DOHH2 (cell line): ENCODE measurements around the gene ITGA2.

ENCODE experiments used
- CTCF ChIP-seq: fragments of 200-600 bp; sonication (generic); IDR thresholded peaks from one replicate; pipeline ENCODE4 v1.5.1; 2014; ENCODE audit warnings: antibody characterized with exemption, mild to moderate bottlenecking, low read depth, low read length; ENCODE audit not compliant: poor library complexity, severe bottlenecking
- EZH2phosphoT487 ChIP-seq: fragments of 200-600 bp; sonication (generic); IDR thresholded peaks from 2 replicates; pipeline ENCODE4 v1.6.1; 2017; ENCODE audit warnings: borderline replicate concordance, mild to moderate bottlenecking, antibody characterized with exemption, low read length, moderate library complexity, mixed read lengths

- no peak for TF ChIP-seq EZH2phosphoT487
- TF ChIP-seq CTCF = no peak
Observed at GRCh38 chr5:53076014-53076583, 86.9 kb downstream of the ITGA2 start.
